Endodermal cell (in vitro differentiated cells): Measurements from ENCODE around the gene RAD51. TPM values are rescaled to one million over a fixed set of nuclear protein-coding genes. Genes with fewer than 3 reads are reported as not detected.
"Not testable (repeated sequence)": the region's sequence is repeated elsewhere in the genome, so short reads cannot be mapped to it uniquely, and the experiment has no call there.

Experiments used
- DNase-seq: peaks from one replicate; pipeline ENCODE4 v3.0.0-alpha.2; 2017
- H3K27ac ChIP-seq: 2 replicates; pipeline ENCODE4 v1.5.1; 2013; ENCODE audit warnings: mild to moderate bottlenecking, low read depth, low read length, moderate library complexity
- H3K27me3 ChIP-seq: 2 replicates; pipeline ENCODE4 v1.6.1; 2013; ENCODE audit warnings: mild to moderate bottlenecking, low read length, moderate library complexity; ENCODE audit not compliant: insufficient read depth, control insufficient read depth, poor library complexity, severe bottlenecking
- H3K36me3 ChIP-seq: 2 replicates; pipeline ENCODE4 v1.7.0; 2013; ENCODE audit warnings: mild to moderate bottlenecking, low read length, moderate library complexity; ENCODE audit not compliant: control insufficient read depth, insufficient read depth
- H3K4me1 ChIP-seq: one replicate; pipeline ENCODE4 v1.7.0; 2013; ENCODE audit warnings: low read length; ENCODE audit not compliant: control insufficient read depth, insufficient read depth
- H3K4me3 ChIP-seq: 2 replicates; pipeline ENCODE4 v1.5.1; 2013; ENCODE audit warnings: mild to moderate bottlenecking, low read length, moderate library complexity
- H3K9ac ChIP-seq: 2 replicates; pipeline ENCODE4 v1.6.1; 2013; ENCODE audit warnings: mild to moderate bottlenecking, low read length, moderate library complexity; ENCODE audit not compliant: poor library complexity, severe bottlenecking; ENCODE audit errors: extremely low read depth
- H3K9me3 ChIP-seq: 2 replicates; pipeline ENCODE4 v1.6.1; 2013; ENCODE audit warnings: mild to moderate bottlenecking, low read length, moderate library complexity; ENCODE audit not compliant: control insufficient read depth
- H3K27ac Mint-ChIP-seq: 2 replicates; pipeline ENCODE4 v1.8.0; 2020; ENCODE audit warnings: mixed read lengths
- H3K27me3 Mint-ChIP-seq: 2 replicates; pipeline ENCODE4 v1.8.0; 2021; ENCODE audit warnings: mild to moderate bottlenecking, mixed read lengths; ENCODE audit not compliant: insufficient read depth
- H3K36me3 Mint-ChIP-seq: 2 replicates; pipeline ENCODE4 v1.8.0; 2020; ENCODE audit warnings: low read depth, mixed read lengths
- H3K4me1 Mint-ChIP-seq: 2 replicates; pipeline ENCODE4 v1.8.0; 2020; ENCODE audit warnings: mixed read lengths
- H3K4me3 Mint-ChIP-seq: 2 replicates; pipeline ENCODE4 v1.8.0; 2020; ENCODE audit warnings: mild to moderate bottlenecking, moderate library complexity, mixed read lengths
- H3K9me3 Mint-ChIP-seq: 2 replicates; pipeline ENCODE4 v1.8.0; 2020; ENCODE audit warnings: mild to moderate bottlenecking, mixed read lengths
- WGBS, 2 experiments: methylation state at CpG; one replicate each; pipeline versions ENCODE4 v1.1.5 to v1.1.7; 2013; ENCODE audit warnings: missing lambda C conversion rate in 2 of 2, mixed read lengths in 1 of 2; ENCODE audit not compliant: insufficient coverage in 1 of 2, insufficient read length in 1 of 2; 5-methylcytosine and 5-hydroxymethylcytosine counted together
- total RNA-seq, 2 donors: library from RNA; stranded (reverse); fragmentation: NEBNext Ultra II Directional in 1 of 2; extraction: Animal tissue kit (Norgen Biotek cat#: 25700) in 1 of 2; gene quantifications; 2 replicates in 1 of 2; 3 replicates in 1 of 2; pipeline ENCODE4 v1.2.1, GENCODE V29; 2021
- TF ChIP-seq, protein P1 (sequence below): fragments of 200-600 bp; sonication (generic); conservative IDR thresholded peaks from 2 replicates; pipeline ENCODE4 v1.5.0; 2021; ENCODE audit warnings: antibody characterized with exemption, mild to moderate bottlenecking

Gene RAD51
- total RNA-seq, 2 donors from 2014 or later = 34.1 to 50.9 TPM

DNA sequence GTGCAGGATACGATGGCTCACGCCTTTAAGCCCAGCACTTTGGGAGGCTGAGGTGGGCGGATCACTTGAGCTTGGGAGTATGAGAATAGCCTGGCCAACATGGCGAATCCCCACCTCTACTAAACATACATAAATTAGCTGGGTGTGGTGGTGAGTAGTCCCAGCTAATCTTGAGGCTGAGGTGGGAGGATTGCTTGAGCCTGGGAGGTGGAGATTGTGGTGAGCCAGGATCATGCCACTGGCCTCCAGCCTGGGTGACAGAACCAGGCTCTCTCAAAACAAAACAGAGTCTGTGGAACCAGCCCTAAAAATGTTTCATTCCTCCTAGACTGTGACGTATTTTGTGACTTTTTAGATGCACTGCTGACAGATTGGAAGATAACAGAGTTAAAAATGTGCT lies 34.3 kb upstream of the RAD51 start:
- 93 to 97% methylated on average over 1 of the region's 5 CpGs for whole genome bisulfite sequencing, 2 experiments

DNA sequence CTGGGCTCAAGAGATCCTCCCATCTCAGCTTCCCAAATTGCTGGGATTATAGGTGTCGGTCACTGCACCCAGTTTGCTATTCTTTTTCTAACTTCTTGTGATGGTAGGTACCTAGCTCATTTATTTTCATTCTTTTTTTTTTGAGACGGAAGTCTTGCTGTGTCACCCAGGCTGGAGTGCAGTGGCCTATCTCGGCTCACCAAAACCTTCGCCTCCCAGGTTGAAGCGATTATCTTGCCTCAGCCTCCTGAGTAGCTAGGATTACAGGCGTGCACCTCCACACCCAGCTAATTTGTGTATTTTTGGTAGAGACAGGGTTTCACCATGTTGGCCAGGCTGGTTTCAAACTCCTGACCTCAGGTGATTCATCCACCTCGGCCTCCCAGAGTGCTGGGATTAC lies 30.1 kb upstream of the RAD51 start:
- Mint-ChIP-seq H3K4me1 (no peaks in the 10 kb centered on the region), H3K27ac (no peak overlapping the region), H3K36me3 (peaks cover 14% of the 10 kb centered on the region), H3K9me3 (peaks cover 3% of the 10 kb centered on the region), H3K4me3 (no peak overlapping the region), H3K27me3 (no peaks in the 10 kb centered on the region)
- H3K36me3 ChIP-seq = peaks cover 16% of the 10 kb centered on the region
- no peaks in the 10 kb centered on the region for H3K4me1 ChIP-seq
- no peak overlapping the region for H3K9ac ChIP-seq
- H3K4me3 ChIP-seq = no peak overlapping the region
- WGBS, 2 experiments = 86 to 96% methylated on average over 4 to 7 of the region's 7 CpGs
- no peaks in the 10 kb centered on the region for H3K9me3 ChIP-seq
- TF ChIP-seq, protein P1, sequence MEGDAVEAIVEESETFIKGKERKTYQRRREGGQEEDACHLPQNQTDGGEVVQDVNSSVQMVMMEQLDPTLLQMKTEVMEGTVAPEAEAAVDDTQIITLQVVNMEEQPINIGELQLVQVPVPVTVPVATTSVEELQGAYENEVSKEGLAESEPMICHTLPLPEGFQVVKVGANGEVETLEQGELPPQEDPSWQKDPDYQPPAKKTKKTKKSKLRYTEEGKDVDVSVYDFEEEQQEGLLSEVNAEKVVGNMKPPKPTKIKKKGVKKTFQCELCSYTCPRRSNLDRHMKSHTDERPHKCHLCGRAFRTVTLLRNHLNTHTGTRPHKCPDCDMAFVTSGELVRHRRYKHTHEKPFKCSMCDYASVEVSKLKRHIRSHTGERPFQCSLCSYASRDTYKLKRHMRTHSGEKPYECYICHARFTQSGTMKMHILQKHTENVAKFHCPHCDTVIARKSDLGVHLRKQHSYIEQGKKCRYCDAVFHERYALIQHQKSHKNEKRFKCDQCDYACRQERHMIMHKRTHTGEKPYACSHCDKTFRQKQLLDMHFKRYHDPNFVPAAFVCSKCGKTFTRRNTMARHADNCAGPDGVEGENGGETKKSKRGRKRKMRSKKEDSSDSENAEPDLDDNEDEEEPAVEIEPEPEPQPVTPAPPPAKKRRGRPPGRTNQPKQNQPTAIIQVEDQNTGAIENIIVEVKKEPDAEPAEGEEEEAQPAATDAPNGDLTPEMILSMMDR = no peak
- H3K27ac ChIP-seq = no peak overlapping the region
- H3K27me3 ChIP-seq = no peaks in the 10 kb centered on the region
- no peak for DNase-seq

More for the DNA sequence above, 34.3 kb upstream of the RAD51 start:
- Mint-ChIP-seq H3K36me3 (peaks cover 24% of the 10 kb centered on the region), H3K4me3 (no peak overlapping the region), H3K9me3 (no peaks in the 10 kb centered on the region), H3K27me3 (no peaks in the 10 kb centered on the region), H3K27ac (no peak overlapping the region), H3K4me1 (no peaks in the 10 kb centered on the region)
- Histone ChIP-seq H3K4me1 (no peaks in the 10 kb centered on the region), H3K27me3 (no peaks in the 10 kb centered on the region), H3K4me3 (no peak overlapping the region), H3K27ac (no peak overlapping the region), H3K36me3 (peaks cover 26% of the 10 kb centered on the region), H3K9ac (no peak overlapping the region), H3K9me3 (no peaks in the 10 kb centered on the region)
- TF ChIP-seq, protein P1 = no peak
- DNase-seq = no peak

DNA sequence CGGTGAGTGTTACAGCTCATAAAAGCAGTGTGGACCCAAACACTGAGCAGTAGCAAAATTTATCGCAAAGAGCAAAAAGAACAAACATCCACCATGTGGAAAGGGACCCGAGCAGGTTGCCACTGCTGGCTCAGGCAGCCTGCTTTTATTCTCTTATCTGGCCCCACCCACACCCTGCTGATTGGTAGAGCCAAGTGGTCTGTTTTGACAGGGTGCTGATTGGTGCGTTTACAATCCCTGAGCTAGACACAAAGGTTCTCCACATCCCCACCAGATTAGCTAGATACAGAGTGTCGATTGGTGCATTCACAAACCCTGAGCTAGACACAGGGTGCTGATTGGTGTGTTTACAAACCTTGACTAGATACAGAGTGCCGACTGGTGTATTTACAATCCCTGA lies 18.7 kb upstream of the RAD51 start:
- H3K27me3 Mint-ChIP-seq, H3K27ac Mint-ChIP-seq, H3K4me3 Mint-ChIP-seq, DNase-seq, H3K4me3 ChIP-seq, H3K9me3 ChIP-seq, H3K4me1 ChIP-seq, H3K9ac ChIP-seq, H3K27ac ChIP-seq, H3K27me3 ChIP-seq, H3K4me1 Mint-ChIP-seq, H3K36me3 Mint-ChIP-seq, H3K36me3 ChIP-seq: not testable (repeated sequence)
- WGBS, 2 experiments = 96% methylated on average over 6 of the region's 6 CpGs; no CpG with 5 or more reads in 1 of the 2 experiments
- H3K9me3 Mint-ChIP-seq = peaks cover 22% of the 10 kb centered on the region

DNA sequence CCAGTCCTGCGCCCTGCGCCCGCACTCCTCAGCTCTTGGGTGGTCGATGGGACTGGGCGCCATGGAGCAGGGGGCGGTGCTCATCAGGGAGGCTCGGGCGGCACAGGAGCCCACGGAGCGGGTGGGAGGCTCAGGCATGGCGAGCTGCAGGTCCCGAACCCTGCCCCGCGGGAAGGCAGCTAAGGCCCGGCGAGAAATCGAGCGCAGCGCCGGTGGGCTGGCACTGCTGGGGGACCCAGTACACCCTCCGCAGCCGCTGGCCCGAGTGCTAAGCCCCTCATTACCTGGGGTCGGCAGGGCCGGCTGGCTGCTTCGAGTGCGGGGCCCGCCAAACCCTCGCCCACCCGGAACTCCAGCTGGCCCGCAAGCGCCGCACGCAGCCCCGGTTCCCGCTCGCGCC lies 18.1 kb upstream of the RAD51 start:
- not testable (repeated sequence) for H3K4me1 Mint-ChIP-seq
- 95 to 96% methylated on average over 7 to 36 of the region's 38 CpGs for whole genome bisulfite sequencing, 2 experiments

More for the DNA sequence above, 18.1 kb upstream of the RAD51 start:
- not testable (repeated sequence) for H3K4me3 ChIP-seq, H3K36me3 Mint-ChIP-seq, H3K27me3 Mint-ChIP-seq, H3K27me3 ChIP-seq, DNase-seq, H3K9ac ChIP-seq, H3K4me3 Mint-ChIP-seq, H3K27ac ChIP-seq, H3K36me3 ChIP-seq, H3K4me1 ChIP-seq, H3K27ac Mint-ChIP-seq, H3K9me3 ChIP-seq
- peaks cover 22% of the 10 kb centered on the region for H3K9me3 Mint-ChIP-seq
